Breast epithelium (tissue), 3 donors: ENCODE results near the gene PYGB.
"Not testable (repeated sequence)": the region's sequence is repeated elsewhere in the genome, so short reads cannot be mapped to it uniquely, and the experiment has no call there.

Source experiments
- POLR2A ChIP-seq: fragments of 450-650 bp; IDR thresholded peaks from one replicate; pipeline ENCODE4 v1.6.1; 2016; ENCODE audit warnings: antibody characterized with exemption, mild to moderate bottlenecking, moderate library complexity
- POLR2AphosphoS5 ChIP-seq, 3 donors: sonication (generic); formaldehyde crosslinking; IDR thresholded peaks; one replicate each; pipeline ENCODE4 v1.6.1; 2017; ENCODE audit warnings: antibody characterized with exemption in 3 of 3
- TF ChIP-seq, protein P1 (sequence below), 3 donors: fragments of 450-650 bp; IDR thresholded peaks; one replicate each; pipeline ENCODE4 v1.5.1; 2016 to 2017; ENCODE audit warnings: antibody characterized with exemption in 3 of 3, mild to moderate bottlenecking in 3 of 3, moderate library complexity in 3 of 3

GRCh38 chr20:25234009-25234849, 13.7 kb upstream of the PYGB start:
- TF ChIP-seq, protein P1, sequence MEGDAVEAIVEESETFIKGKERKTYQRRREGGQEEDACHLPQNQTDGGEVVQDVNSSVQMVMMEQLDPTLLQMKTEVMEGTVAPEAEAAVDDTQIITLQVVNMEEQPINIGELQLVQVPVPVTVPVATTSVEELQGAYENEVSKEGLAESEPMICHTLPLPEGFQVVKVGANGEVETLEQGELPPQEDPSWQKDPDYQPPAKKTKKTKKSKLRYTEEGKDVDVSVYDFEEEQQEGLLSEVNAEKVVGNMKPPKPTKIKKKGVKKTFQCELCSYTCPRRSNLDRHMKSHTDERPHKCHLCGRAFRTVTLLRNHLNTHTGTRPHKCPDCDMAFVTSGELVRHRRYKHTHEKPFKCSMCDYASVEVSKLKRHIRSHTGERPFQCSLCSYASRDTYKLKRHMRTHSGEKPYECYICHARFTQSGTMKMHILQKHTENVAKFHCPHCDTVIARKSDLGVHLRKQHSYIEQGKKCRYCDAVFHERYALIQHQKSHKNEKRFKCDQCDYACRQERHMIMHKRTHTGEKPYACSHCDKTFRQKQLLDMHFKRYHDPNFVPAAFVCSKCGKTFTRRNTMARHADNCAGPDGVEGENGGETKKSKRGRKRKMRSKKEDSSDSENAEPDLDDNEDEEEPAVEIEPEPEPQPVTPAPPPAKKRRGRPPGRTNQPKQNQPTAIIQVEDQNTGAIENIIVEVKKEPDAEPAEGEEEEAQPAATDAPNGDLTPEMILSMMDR (IDR thresholded peaks at IDR 0.05): not testable (repeated sequence)
- not testable (repeated sequence) for TF ChIP-seq POLR2AphosphoS5 (IDR thresholded peaks at IDR 0.05); POLR2A
